22Rv1 (cell line): ENCODE data around the gene CDC42SE1.
A peak's percentile ranks its signal among the peaks of the same experiment; 100 is the strongest.

Experiments used
- H3K27ac ChIP-seq: fragments of 450-650 bp; 2 replicates; pipeline ENCODE4 v1.5.1; 2017
- ZFX ChIP-seq: fragments of 450-650 bp; IDR thresholded peaks from 2 replicates; pipeline ENCODE4 v1.6.1; 2017; ENCODE audit warnings: antibody characterized with exemption, borderline replicate concordance
- TF ChIP-seq, protein P1 (sequence below): fragments of 450-650 bp; IDR thresholded peaks from 2 replicates; pipeline ENCODE4 v1.5.1; 2017; ENCODE audit warnings: mild to moderate bottlenecking

Gene CDC42SE1

GRCh38 chr1:151008244-151009205 is 50.9 kb downstream of the CDC42SE1 start, which contains the start of gene PRUNE1:
Gene PRUNE1, plus strand, starts transcription at chr1:151008449. Its CDS starts 184 bp downstream, at chr1:151008633.
- TF ChIP-seq, protein P1, sequence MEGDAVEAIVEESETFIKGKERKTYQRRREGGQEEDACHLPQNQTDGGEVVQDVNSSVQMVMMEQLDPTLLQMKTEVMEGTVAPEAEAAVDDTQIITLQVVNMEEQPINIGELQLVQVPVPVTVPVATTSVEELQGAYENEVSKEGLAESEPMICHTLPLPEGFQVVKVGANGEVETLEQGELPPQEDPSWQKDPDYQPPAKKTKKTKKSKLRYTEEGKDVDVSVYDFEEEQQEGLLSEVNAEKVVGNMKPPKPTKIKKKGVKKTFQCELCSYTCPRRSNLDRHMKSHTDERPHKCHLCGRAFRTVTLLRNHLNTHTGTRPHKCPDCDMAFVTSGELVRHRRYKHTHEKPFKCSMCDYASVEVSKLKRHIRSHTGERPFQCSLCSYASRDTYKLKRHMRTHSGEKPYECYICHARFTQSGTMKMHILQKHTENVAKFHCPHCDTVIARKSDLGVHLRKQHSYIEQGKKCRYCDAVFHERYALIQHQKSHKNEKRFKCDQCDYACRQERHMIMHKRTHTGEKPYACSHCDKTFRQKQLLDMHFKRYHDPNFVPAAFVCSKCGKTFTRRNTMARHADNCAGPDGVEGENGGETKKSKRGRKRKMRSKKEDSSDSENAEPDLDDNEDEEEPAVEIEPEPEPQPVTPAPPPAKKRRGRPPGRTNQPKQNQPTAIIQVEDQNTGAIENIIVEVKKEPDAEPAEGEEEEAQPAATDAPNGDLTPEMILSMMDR = no peak
- no peak for TF ChIP-seq ZFX
- peak within 1 kb of the TSS; percentile 84 for H3K27ac ChIP-seq

GRCh38 chr1:151007853-151008243 is 51.6 kb downstream of the CDC42SE1 start:
- peak overlapping the region; percentile 84 for H3K27ac ChIP-seq
- TF ChIP-seq, protein P1 = no peak
- TF ChIP-seq ZFX = no peak

DNA sequence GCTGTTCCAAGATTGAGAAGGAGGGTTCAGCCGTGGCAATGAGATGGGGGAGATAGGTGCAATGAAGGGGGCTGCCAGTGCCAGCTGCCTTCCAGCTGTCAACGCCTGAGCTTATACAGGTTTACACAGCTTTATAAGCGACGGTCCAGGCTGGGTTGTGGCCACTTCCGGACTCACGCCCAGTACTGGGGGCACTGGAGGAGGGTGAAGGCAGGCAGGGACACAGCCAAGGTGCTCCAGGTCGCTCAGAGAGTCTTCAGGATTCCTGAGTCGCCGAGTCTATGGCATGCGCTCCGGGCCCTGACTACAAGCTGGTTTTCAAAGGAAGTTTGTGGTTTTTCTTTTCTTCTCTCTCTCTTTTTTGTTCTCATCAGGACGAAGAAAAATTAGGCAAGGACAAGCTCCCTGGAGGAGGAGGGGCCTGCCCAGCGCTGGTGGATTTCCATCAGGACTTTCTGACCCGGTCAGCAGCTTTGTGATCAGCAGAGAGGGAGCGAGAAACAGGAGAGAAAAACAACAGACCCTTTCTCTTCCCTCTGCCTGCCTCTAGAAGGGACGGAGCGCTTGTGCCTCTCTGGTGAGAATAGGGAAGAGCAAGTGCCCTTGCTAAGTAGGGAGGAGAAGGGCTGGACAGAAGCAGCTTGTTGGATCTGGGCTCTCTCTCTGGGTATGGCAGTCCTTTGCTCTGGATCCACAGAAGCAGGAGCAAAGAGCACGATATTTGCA is 52.9 kb downstream of the CDC42SE1 start, which contains the start of gene MINDY1:
Gene MINDY1 (minus strand): TSS at position 576 of the 726 bp plus-strand sequence. CDS start 4,285 bp downstream, outside the sequence.
- TF ChIP-seq ZFX = no peak
- TF ChIP-seq, protein P1 = peak; percentile 70
- H3K27ac ChIP-seq = peak within 1 kb of the TSS; percentile 84

DNA sequence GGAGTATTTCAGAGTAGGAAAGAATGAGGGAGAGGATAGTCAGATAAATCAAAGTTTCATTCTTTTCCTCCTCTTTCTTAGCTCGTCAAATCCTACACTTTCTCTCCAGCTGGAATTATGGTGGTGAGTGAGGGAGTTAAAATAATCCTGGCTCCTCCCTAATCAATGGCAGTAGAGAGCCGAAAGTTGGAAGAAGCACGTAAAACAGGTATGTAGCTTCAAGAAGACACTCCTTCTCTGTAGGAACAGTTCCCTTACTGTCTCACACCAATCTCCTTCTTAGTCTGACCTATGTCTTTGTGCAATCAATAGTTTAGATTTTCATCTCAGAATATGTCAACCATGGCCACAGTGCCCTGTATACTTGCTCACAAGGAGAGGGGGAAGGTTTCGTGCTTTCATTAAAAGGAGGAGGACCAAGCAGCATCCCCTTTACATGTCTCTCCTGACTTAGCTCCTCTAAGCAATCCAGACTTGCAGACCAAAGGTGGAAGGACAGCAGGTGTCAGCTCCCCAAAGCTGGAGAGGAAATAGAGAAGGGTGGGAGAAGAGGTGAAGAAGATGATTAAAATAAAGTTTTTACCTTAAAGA is 53.6 kb downstream of the CDC42SE1 start:
- TF ChIP-seq, protein P1 = no peak
- no peak for TF ChIP-seq ZFX
- H3K27ac ChIP-seq = peak overlapping the region; percentile 84

DNA sequence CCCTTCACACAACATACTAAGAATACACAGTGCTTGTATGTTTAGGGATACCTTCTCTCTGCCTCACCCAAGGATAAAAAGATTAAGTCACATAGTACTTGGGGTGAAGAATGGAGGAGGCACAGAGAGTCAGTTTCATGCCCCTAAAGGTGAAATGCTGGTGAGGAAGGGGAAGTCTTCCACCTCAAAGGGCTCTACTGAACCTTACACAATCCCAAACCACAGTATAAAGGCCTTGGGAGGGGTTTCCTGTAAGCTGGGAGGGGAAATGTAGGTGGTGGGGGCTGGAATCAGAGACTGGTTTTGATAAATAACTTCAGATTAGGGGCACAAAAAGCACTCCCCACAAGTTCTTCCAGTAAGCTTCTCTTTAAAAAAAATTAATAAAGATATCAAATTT is 56.2 kb downstream of the CDC42SE1 start:
- no peak overlapping the region for H3K27ac ChIP-seq
- TF ChIP-seq, protein P1 = no peak
- TF ChIP-seq ZFX = no peak

DNA sequence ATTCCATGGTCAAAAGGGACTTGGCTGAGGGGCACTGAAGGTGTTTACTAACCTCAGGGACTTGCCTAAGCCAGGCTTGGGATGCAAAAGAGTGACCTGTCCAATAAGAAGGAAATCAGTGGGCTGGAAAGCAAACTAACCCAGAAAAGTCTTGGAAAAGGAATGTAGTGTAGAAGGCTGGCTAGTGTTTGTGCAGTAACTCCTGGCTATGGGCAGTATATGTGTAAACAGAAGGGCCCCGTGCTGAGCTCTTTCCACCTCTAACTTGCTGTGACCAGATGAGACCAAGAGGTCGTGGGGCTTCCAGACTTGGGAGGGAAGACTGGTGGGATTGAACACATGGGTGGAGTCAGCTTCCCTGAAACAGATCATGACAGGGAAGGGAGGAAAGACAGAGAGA is 56.8 kb downstream of the CDC42SE1 start:
- TF ChIP-seq ZFX = no peak
- TF ChIP-seq, protein P1 = no peak
- no peak overlapping the region for H3K27ac ChIP-seq
